ENCODE results near the gene PHACTR3.

DNA sequence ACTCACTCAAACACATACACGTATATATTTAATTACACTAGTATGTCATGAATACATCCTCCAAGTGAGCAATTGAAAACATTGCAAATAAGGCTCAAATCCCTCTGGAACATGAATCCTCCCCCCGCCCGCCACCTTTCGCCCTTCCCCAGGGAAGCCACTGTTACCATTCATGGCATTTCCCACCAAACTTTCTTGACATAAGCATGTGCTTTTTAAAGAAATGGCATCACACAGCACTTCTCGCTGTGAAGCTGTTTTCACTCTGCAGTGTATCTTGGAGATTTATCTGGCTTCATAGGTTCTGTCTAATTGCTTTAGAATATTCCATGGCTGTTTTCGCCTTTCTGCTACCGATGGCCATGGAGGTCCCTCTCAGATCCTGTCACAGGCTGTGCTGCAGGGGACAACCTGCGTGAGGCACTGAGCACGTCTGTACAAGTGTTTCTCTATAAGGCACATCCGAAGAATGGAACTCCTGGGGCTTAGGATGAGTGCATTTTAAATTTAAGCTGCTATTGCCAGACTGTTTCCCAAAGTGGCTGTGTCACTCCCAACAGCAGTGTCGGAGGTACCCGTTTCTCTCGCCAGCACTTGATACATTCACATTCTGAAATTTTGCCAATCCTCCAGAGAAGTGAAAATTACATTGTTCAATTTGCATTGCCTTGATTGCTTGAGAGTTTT lies 22.2 kb upstream of the PHACTR3 start:
- TF ChIP-seq, protein P1, sequence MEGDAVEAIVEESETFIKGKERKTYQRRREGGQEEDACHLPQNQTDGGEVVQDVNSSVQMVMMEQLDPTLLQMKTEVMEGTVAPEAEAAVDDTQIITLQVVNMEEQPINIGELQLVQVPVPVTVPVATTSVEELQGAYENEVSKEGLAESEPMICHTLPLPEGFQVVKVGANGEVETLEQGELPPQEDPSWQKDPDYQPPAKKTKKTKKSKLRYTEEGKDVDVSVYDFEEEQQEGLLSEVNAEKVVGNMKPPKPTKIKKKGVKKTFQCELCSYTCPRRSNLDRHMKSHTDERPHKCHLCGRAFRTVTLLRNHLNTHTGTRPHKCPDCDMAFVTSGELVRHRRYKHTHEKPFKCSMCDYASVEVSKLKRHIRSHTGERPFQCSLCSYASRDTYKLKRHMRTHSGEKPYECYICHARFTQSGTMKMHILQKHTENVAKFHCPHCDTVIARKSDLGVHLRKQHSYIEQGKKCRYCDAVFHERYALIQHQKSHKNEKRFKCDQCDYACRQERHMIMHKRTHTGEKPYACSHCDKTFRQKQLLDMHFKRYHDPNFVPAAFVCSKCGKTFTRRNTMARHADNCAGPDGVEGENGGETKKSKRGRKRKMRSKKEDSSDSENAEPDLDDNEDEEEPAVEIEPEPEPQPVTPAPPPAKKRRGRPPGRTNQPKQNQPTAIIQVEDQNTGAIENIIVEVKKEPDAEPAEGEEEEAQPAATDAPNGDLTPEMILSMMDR (IDR thresholded peaks at IDR 0.05; ENCODE audit: low read depth, low read length, poor library complexity, severe bottlenecking) = no peak
- TF ChIP-seq EZH2phosphoT487 (IDR thresholded peaks at IDR 0.05; ENCODE audit: borderline replicate concordance, low read length) = no peak
